ENCODE results near the gene CHFR.

CHFR gene

GRCh38 chr12:132852496-132852895, 34.9 kb downstream of the CHFR start:
- Histone ChIP-seq H3K9ac (ENCODE audit: low read length) (no peak overlapping the region), H3K4me3 (ENCODE audit: insufficient read depth in 1 of 2, low read depth in 1 of 2, low read length in 2 of 2) (no peak overlapping the region), H2BK15ac (ENCODE audit: low read depth, poor library complexity, severe bottlenecking) (no peak overlapping the region), H3K4ac (ENCODE audit: low read depth in 1 of 2, low read length in 2 of 2) (no peak overlapping the region), H3K27ac (ENCODE audit: low read length, poor library complexity, severe bottlenecking) (no peak overlapping the region), H2BK12ac (ENCODE audit: low read length in 2 of 2) (no peak overlapping the region), H2BK5ac (ENCODE audit: low read depth, low read length, poor library complexity, severe bottlenecking) (no peak overlapping the region), H4K91ac (ENCODE audit: low read length) (no peak overlapping the region), H3K36me3 (ENCODE audit: control insufficient read depth in 1 of 2, insufficient read depth in 2 of 2, low read depth in 1 of 2, low read length in 2 of 2) (peaks cover 85 to 88% of the 10 kb centered on the region in 2 experiments), H3K23ac (ENCODE audit: low read length in 2 of 2) (no peak overlapping the region), H3K4me2 (ENCODE audit: low read length, poor library complexity, severe bottlenecking) (no peak overlapping the region), H3K27me3 (ENCODE audit: control insufficient read depth in 1 of 2, insufficient read depth in 1 of 2, low read length in 2 of 2) (no peaks in the 10 kb centered on the region), H4K8ac (ENCODE audit: low read length) (no peak overlapping the region), H3K79me1 (replicated peaks; ENCODE audit: low read length, poor library complexity, severe bottlenecking) (peaks cover 45% of the 10 kb centered on the region), H2AK5ac (ENCODE audit: low read length, severe bottlenecking) (no peak overlapping the region), H2BK120ac (ENCODE audit: low read depth, low read length) (no peak overlapping the region), H3K18ac (ENCODE audit: low read depth in 1 of 2, low read length in 2 of 2) (no peak overlapping the region), H2AFZ (ENCODE audit: low read depth, low read length) (no peak overlapping the region), H3K9me3 (ENCODE audit: control insufficient read depth, low read length) (no peaks in the 10 kb centered on the region), H3K14ac (ENCODE audit: low read length in 2 of 2) (no peak overlapping the region), H3K4me1 (ENCODE audit: control insufficient read depth, insufficient read depth, low read depth, low read length) (peaks cover 3% of the 10 kb centered on the region)
- no peak for DNase-seq
- 97% methylated on average over 12 of the region's 12 CpGs for WGBS

GRCh38 chr12:132851465-132851864, 35.9 kb downstream of the CHFR start:
- Histone ChIP-seq H2BK12ac (ENCODE audit: low read length in 2 of 2) (no peak overlapping the region), H2BK120ac (ENCODE audit: low read depth, low read length) (no peak overlapping the region), H2AK5ac (ENCODE audit: low read length, severe bottlenecking) (no peak overlapping the region), H4K8ac (ENCODE audit: low read length) (no peak overlapping the region), H3K79me1 (replicated peaks; ENCODE audit: low read length, poor library complexity, severe bottlenecking) (peaks cover 45% of the 10 kb centered on the region), H3K9ac (ENCODE audit: low read length) (no peak overlapping the region), H3K4me2 (ENCODE audit: low read length, poor library complexity, severe bottlenecking) (no peak overlapping the region), H3K27ac (ENCODE audit: low read length, poor library complexity, severe bottlenecking) (no peak overlapping the region), H3K9me3 (ENCODE audit: control insufficient read depth, low read length) (no peaks in the 10 kb centered on the region), H3K4me3 (ENCODE audit: insufficient read depth in 1 of 2, low read depth in 1 of 2, low read length in 2 of 2) (no peak overlapping the region), H3K4me1 (ENCODE audit: control insufficient read depth, insufficient read depth, low read depth, low read length) (peaks cover 2% of the 10 kb centered on the region), H3K27me3 (ENCODE audit: control insufficient read depth in 1 of 2, insufficient read depth in 1 of 2, low read length in 2 of 2) (no peaks in the 10 kb centered on the region), H3K4ac (ENCODE audit: low read depth in 1 of 2, low read length in 2 of 2) (no peak overlapping the region), H2AFZ (ENCODE audit: low read depth, low read length) (no peak overlapping the region), H2BK15ac (ENCODE audit: low read depth, poor library complexity, severe bottlenecking) (no peak overlapping the region), H4K91ac (ENCODE audit: low read length) (no peak overlapping the region), H2BK5ac (ENCODE audit: low read depth, low read length, poor library complexity, severe bottlenecking) (no peak overlapping the region), H3K14ac (ENCODE audit: low read length in 2 of 2) (no peak overlapping the region), H3K18ac (ENCODE audit: low read depth in 1 of 2, low read length in 2 of 2) (no peak overlapping the region), H3K36me3 (ENCODE audit: control insufficient read depth in 1 of 2, insufficient read depth in 2 of 2, low read depth in 1 of 2, low read length in 2 of 2) (peaks cover 84 to 88% of the 10 kb centered on the region in 2 experiments), H3K23ac (ENCODE audit: low read length in 2 of 2) (no peak overlapping the region)
- 96% methylated on average over 25 of the region's 25 CpGs for WGBS
- no peak for DNase-seq

- no peak overlapping the region for H3K4ac ChIP-seq (ENCODE audit: low read depth in 1 of 2, low read length in 2 of 2)
- H3K23ac ChIP-seq (ENCODE audit: low read length in 2 of 2): no peak overlapping the region
- H3K36me3 ChIP-seq (ENCODE audit: control insufficient read depth in 1 of 2, insufficient read depth in 2 of 2, low read depth in 1 of 2, low read length in 2 of 2): peaks cover 81 to 86% of the 10 kb centered on the region in 2 experiments
- WGBS: 92% methylated on average over 16 of the region's 16 CpGs
- no peak overlapping the region for H2BK15ac ChIP-seq (ENCODE audit: low read depth, poor library complexity, severe bottlenecking)
- H2AK5ac ChIP-seq (ENCODE audit: low read length, severe bottlenecking): no peak overlapping the region
- no peak overlapping the region for H2BK120ac ChIP-seq (ENCODE audit: low read depth, low read length)
- H4K8ac ChIP-seq (ENCODE audit: low read length): no peak overlapping the region
- no peak overlapping the region for H3K4me3 ChIP-seq (ENCODE audit: insufficient read depth in 1 of 2, low read depth in 1 of 2, low read length in 2 of 2)
- H3K9me3 ChIP-seq (ENCODE audit: control insufficient read depth, low read length): no peaks in the 10 kb centered on the region
- no peak overlapping the region for H3K27ac ChIP-seq (ENCODE audit: low read length, poor library complexity, severe bottlenecking)
- DNase-seq: no peak
- H3K9ac ChIP-seq (ENCODE audit: low read length): no peak overlapping the region
- H2BK5ac ChIP-seq (ENCODE audit: low read depth, low read length, poor library complexity, severe bottlenecking): no peak overlapping the region
- no peak overlapping the region for H4K91ac ChIP-seq (ENCODE audit: low read length)
- no peak overlapping the region for H2AFZ ChIP-seq (ENCODE audit: low read depth, low read length)
- no peak overlapping the region for H3K18ac ChIP-seq (ENCODE audit: low read depth in 1 of 2, low read length in 2 of 2)
- no peaks in the 10 kb centered on the region for H3K27me3 ChIP-seq (ENCODE audit: control insufficient read depth in 1 of 2, insufficient read depth in 1 of 2, low read length in 2 of 2)
- H2BK12ac ChIP-seq (ENCODE audit: low read length in 2 of 2): no peak overlapping the region
- H3K79me1 ChIP-seq (replicated peaks; ENCODE audit: low read length, poor library complexity, severe bottlenecking): peaks cover 40% of the 10 kb centered on the region
- H3K14ac ChIP-seq (ENCODE audit: low read length in 2 of 2): no peak overlapping the region
- H3K4me2 ChIP-seq (ENCODE audit: low read length, poor library complexity, severe bottlenecking): no peak overlapping the region
- H3K4me1 ChIP-seq (ENCODE audit: control insufficient read depth, insufficient read depth, low read depth, low read length): peaks cover 2% of the 10 kb centered on the region
Observed at GRCh38 chr12:132850291-132850690, 37.1 kb downstream of the CHFR start.

DNA sequence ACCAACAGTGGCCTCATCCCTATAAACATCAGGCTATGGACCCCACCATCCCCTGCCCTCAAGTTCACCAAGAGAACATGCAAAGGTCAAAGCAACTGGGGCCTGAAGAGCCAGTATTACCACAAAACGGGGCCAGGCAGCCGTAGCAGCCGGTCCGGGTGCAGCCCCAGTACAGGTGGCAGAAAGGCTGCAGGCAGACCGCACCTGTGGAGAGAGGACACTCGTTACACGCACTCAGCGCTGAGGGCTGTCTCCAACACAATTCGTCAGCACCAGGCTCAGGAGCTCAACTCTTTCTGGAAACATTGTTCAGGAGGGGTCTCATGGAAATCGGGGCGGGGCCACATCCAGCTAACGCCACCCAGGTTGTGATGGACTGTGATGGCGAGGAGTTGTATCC, 38.9 kb downstream of the CHFR start:
- Histone ChIP-seq H3K79me1 (replicated peaks; ENCODE audit: low read length, poor library complexity, severe bottlenecking) (peaks cover 33% of the 10 kb centered on the region), H3K9ac (ENCODE audit: low read length) (no peak overlapping the region), H4K91ac (ENCODE audit: low read length) (no peak overlapping the region), H2BK15ac (ENCODE audit: low read depth, poor library complexity, severe bottlenecking) (no peak overlapping the region), H2BK5ac (ENCODE audit: low read depth, low read length, poor library complexity, severe bottlenecking) (no peak overlapping the region), H3K27ac (ENCODE audit: low read length, poor library complexity, severe bottlenecking) (no peak overlapping the region), H2AK5ac (ENCODE audit: low read length, severe bottlenecking) (no peak overlapping the region), H3K23ac (ENCODE audit: low read length in 2 of 2) (no peak overlapping the region), H2BK120ac (ENCODE audit: low read depth, low read length) (no peak overlapping the region), H3K14ac (ENCODE audit: low read length in 2 of 2) (no peak overlapping the region), H3K4me2 (ENCODE audit: low read length, poor library complexity, severe bottlenecking) (no peak overlapping the region), H3K27me3 (ENCODE audit: control insufficient read depth in 1 of 2, insufficient read depth in 1 of 2, low read length in 2 of 2) (no peaks in the 10 kb centered on the region), H2BK12ac (ENCODE audit: low read length in 2 of 2) (no peak overlapping the region), H3K18ac (ENCODE audit: low read depth in 1 of 2, low read length in 2 of 2) (no peak overlapping the region), H3K4me3 (ENCODE audit: insufficient read depth in 1 of 2, low read depth in 1 of 2, low read length in 2 of 2) (no peak overlapping the region), H2AFZ (ENCODE audit: low read depth, low read length) (no peak overlapping the region), H3K4me1 (ENCODE audit: control insufficient read depth, insufficient read depth, low read depth, low read length) (no peaks in the 10 kb centered on the region), H4K8ac (ENCODE audit: low read length) (no peak overlapping the region), H3K9me3 (ENCODE audit: control insufficient read depth, low read length) (no peaks in the 10 kb centered on the region), H3K36me3 (ENCODE audit: control insufficient read depth in 1 of 2, insufficient read depth in 2 of 2, low read depth in 1 of 2, low read length in 2 of 2) (peaks cover 76 to 84% of the 10 kb centered on the region in 2 experiments), H3K4ac (ENCODE audit: low read depth in 1 of 2, low read length in 2 of 2) (no peak overlapping the region)
- 96% methylated on average over 13 of the region's 13 CpGs for WGBS
- no peak for DNase-seq

Measured in mesenchymal stem cell (in vitro differentiated cells and primary cell).